ENCODE data around the gene MIS18BP1. TPM values are rescaled to one million over a fixed set of nuclear protein-coding genes. Genes with fewer than 3 reads are reported as not detected.
A peak's percentile ranks its signal among the peaks of the same experiment; 100 is the strongest.

MIS18BP1 gene
- polyA plus RNA-seq, 1 of the 3 experiments (the other 2 are of a cell fraction) = 2.6 TPM

DNA sequence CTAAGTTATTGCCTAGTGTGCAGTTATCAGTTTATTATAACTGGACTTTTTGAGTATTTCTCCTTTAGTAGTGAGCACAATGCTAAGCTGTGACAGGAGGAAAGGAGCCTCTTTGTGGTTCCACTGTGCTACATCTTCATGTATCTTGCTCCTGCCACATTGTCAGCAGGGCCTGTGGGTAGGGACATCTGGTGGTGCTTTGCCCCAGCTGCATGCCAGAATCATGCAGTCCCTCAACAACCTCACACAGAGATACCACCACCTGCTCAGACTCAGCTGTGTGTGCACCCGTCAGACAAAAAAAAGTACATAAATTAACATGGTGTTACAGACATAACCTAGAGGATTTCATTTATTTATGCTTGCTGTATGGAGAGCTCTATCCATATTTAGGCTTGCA is 51.1 kb downstream of the MIS18BP1 start:
- Histone ChIP-seq H3K4me2 (no peak overlapping the region), H3F3A (replicated peaks; ENCODE audit: insufficient read depth) (no peaks in the 10 kb centered on the region), H3K4me1 (ENCODE audit: control insufficient read depth in 1 of 2, insufficient read depth in 2 of 2, low read depth in 1 of 2, low read length in 1 of 2) (no peaks in the 10 kb centered on the region; a peak in 1 of 4 replicates), H3K36me3 (replicated peaks in 1 of 2; ENCODE audit: control insufficient read depth in 1 of 2, insufficient read depth in 2 of 2, low read length in 1 of 2) (peaks cover 0 to 3% of the 10 kb centered on the region in 2 experiments), H3K9me2 (no peaks in the 10 kb centered on the region), H3K9ac (no peak overlapping the region), H4K20me1 (ENCODE audit: insufficient read depth) (no peaks in the 10 kb centered on the region), H3K27me3 (ENCODE audit: insufficient read depth) (no peaks in the 10 kb centered on the region), H3K79me2 (ENCODE audit: insufficient read depth) (no peaks in the 10 kb centered on the region), H3K27ac (ENCODE audit: low read depth in 2 of 2, low read length in 1 of 2) (no peak overlapping the region), H3K4me3 (ENCODE audit: low read depth in 2 of 2, low read length in 1 of 2) (no peak overlapping the region), H2AFZ (ENCODE audit: low read depth) (no peak overlapping the region), H3K9me3 (no peaks in the 10 kb centered on the region)
- TF ChIP-seq, protein P1, sequence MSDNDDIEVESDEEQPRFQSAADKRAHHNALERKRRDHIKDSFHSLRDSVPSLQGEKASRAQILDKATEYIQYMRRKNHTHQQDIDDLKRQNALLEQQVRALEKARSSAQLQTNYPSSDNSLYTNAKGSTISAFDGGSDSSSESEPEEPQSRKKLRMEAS (IDR thresholded peaks at IDR 0.05; ENCODE audit: low read depth) = no peak
- TF ChIP-seq RAD21 (IDR thresholded peaks at IDR 0.05; ENCODE audit: low read length) = peak; percentile 18; the same call in 1 of the 2 replicates
- DNase-seq = peak; percentile 3
- ChIA-PET POLR2A (no interaction called here), CTCF (no interaction called here)
- WGBS (ENCODE audit: low lambda C conversion rate) = 60% methylated on average over 1 of the region's 1 CpG

DNA sequence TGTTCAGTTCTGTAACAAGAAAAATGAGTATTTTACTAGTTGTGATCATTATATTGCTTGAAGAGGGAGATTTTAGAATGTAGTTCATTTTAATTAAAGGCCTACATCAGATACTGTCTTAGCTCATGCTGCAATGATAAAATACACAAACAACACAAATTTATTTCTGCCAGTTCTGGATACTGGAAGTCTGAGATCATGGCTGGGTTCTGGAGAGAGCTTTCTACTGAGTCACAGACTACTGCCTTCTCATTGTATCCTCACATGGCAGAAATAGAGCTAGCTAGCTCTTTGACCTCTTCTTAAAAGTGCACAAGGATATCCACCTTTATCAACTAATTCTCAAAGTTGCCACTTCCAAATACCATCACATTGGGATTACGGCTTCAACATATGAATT is 53.8 kb downstream of the MIS18BP1 start:
- Histone ChIP-seq H3K4me3 (ENCODE audit: low read depth in 2 of 2, low read length in 1 of 2) (no peak overlapping the region), H2AFZ (ENCODE audit: low read depth) (no peak overlapping the region), H3K9me2 (no peaks in the 10 kb centered on the region), H4K20me1 (ENCODE audit: insufficient read depth) (no peaks in the 10 kb centered on the region), H3K9me3 (no peaks in the 10 kb centered on the region), H3K79me2 (ENCODE audit: insufficient read depth) (no peaks in the 10 kb centered on the region), H3K36me3 (replicated peaks in 1 of 2; ENCODE audit: control insufficient read depth in 1 of 2, insufficient read depth in 2 of 2, low read length in 1 of 2) (no peaks in the 10 kb centered on the region), H3K9ac (no peak overlapping the region), H3K4me1 (ENCODE audit: control insufficient read depth in 1 of 2, insufficient read depth in 2 of 2, low read depth in 1 of 2, low read length in 1 of 2) (no peaks in the 10 kb centered on the region; a peak in 1 of 4 replicates), H3K4me2 (no peak overlapping the region), H3K27me3 (ENCODE audit: insufficient read depth) (no peaks in the 10 kb centered on the region), H3K27ac (ENCODE audit: low read depth in 2 of 2, low read length in 1 of 2) (peak overlapping the region in 1 of 2 experiments; percentile 25; a peak in 1 of 4 replicates), H3F3A (replicated peaks; ENCODE audit: insufficient read depth) (no peaks in the 10 kb centered on the region)
- TF ChIP-seq JUND (IDR thresholded peaks at IDR 0.05) = no peak
- 92% methylated on average over 1 of the region's 1 CpG for WGBS (ENCODE audit: low lambda C conversion rate)
- ChIA-PET CTCF (no interaction called here), POLR2A (no interaction called here)
- no peak for DNase-seq

DNA sequence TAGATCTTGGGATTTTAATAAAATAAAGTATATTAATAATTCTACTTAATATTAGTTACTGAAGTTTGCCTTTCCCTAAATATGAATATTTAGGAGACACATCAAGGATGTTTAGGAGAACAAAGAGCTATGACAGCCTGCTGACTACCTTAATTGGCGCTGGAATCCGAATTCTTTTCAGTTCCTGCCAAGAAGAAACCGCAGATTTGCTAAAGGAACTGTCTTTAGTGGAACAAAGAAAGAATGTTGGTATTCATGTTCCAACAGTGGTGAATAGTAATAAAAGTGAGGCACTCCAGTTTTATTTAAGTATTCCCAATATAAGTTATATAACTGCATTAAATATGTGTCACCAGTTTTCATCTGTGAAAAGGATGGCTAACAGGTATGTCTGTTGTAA is 54.5 kb downstream of the MIS18BP1 start:
- Histone ChIP-seq H4K20me1 (ENCODE audit: insufficient read depth) (no peaks in the 10 kb centered on the region), H3K4me1 (ENCODE audit: control insufficient read depth in 1 of 2, insufficient read depth in 2 of 2, low read depth in 1 of 2, low read length in 1 of 2) (no peaks in the 10 kb centered on the region; a peak in 1 of 4 replicates), H3K9me3 (no peaks in the 10 kb centered on the region), H2AFZ (ENCODE audit: low read depth) (no peak overlapping the region), H3K27ac (ENCODE audit: low read depth in 2 of 2, low read length in 1 of 2) (no peak overlapping the region), H3K79me2 (ENCODE audit: insufficient read depth) (no peaks in the 10 kb centered on the region), H3F3A (replicated peaks; ENCODE audit: insufficient read depth) (no peaks in the 10 kb centered on the region), H3K9me2 (no peaks in the 10 kb centered on the region), H3K4me3 (ENCODE audit: low read depth in 2 of 2, low read length in 1 of 2) (no peak overlapping the region), H3K9ac (no peak overlapping the region), H3K27me3 (ENCODE audit: insufficient read depth) (no peaks in the 10 kb centered on the region), H3K36me3 (replicated peaks in 1 of 2; ENCODE audit: control insufficient read depth in 1 of 2, insufficient read depth in 2 of 2, low read length in 1 of 2) (no peaks in the 10 kb centered on the region), H3K4me2 (no peak overlapping the region)
- WGBS (ENCODE audit: low lambda C conversion rate) = 75% methylated on average over 3 of the region's 3 CpGs
- ChIA-PET CTCF (no interaction called here), POLR2A (no interaction called here)
- TF ChIP-seq POLR2AphosphoS5 (IDR thresholded peaks at IDR 0.05; ENCODE audit: low read depth, low read length) = no peak
- TF ChIP-seq FOXJ3 (CRISPR knock-in tag; IDR thresholded peaks at IDR 0.05) = no peak
- no peak for TF ChIP-seq RCOR1 (IDR thresholded peaks at IDR 0.05; ENCODE audit: low read length)
- TF ChIP-seq SIN3A (IDR thresholded peaks at IDR 0.05; ENCODE audit: borderline replicate concordance, low read depth, low read length) = no peak
- TF ChIP-seq JUND (IDR thresholded peaks at IDR 0.05) = no peak
- TF ChIP-seq EP300 (IDR thresholded peaks at IDR 0.05; ENCODE audit: borderline replicate concordance in 1 of 2, low read depth in 1 of 2, low read length in 1 of 2) = no peak
- TF ChIP-seq EZH2phosphoT487 (IDR thresholded peaks at IDR 0.05; ENCODE audit: borderline replicate concordance, low read depth) = no peak
- TF ChIP-seq, protein P2, sequence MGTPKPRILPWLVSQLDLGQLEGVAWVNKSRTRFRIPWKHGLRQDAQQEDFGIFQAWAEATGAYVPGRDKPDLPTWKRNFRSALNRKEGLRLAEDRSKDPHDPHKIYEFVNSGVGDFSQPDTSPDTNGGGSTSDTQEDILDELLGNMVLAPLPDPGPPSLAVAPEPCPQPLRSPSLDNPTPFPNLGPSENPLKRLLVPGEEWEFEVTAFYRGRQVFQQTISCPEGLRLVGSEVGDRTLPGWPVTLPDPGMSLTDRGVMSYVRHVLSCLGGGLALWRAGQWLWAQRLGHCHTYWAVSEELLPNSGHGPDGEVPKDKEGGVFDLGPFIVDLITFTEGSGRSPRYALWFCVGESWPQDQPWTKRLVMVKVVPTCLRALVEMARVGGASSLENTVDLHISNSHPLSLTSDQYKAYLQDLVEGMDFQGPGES (IDR thresholded peaks at IDR 0.05; ENCODE audit: low read depth, low read length) = no peak
- TF ChIP-seq NRF1 (IDR thresholded peaks at IDR 0.05; ENCODE audit: low read depth, low read length) = no peak
- no peak for TF ChIP-seq MEF2A (IDR thresholded peaks at IDR 0.05; ENCODE audit: borderline replicate concordance, low read depth)
- TF ChIP-seq TEAD4 (IDR thresholded peaks at IDR 0.05; ENCODE audit: borderline replicate concordance, insufficient read depth) = no peak
- TF ChIP-seq, protein P3, sequence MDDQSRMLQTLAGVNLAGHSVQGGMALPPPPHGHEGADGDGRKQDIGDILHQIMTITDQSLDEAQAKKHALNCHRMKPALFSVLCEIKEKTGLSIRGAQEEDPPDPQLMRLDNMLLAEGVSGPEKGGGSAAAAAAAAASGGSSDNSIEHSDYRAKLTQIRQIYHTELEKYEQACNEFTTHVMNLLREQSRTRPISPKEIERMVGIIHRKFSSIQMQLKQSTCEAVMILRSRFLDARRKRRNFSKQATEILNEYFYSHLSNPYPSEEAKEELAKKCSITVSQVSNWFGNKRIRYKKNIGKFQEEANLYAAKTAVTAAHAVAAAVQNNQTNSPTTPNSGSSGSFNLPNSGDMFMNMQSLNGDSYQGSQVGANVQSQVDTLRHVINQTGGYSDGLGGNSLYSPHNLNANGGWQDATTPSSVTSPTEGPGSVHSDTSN (IDR thresholded peaks at IDR 0.05) = no peak
- no peak for TF ChIP-seq YY1 (IDR thresholded peaks at IDR 0.05; ENCODE audit: low read depth)
- TF ChIP-seq RXRA (IDR thresholded peaks at IDR 0.05; ENCODE audit: borderline replicate concordance, low read depth) = no peak
- no peak for DNase-seq

Measured in SK-N-SH (cell line).